GM12865 (cell line): ENCODE results near the gene NLN.
"Not testable (repeated sequence)": the region's sequence is repeated elsewhere in the genome, so short reads cannot be mapped to it uniquely, and the experiment has no call there.

Source experiments
- DNase-seq: peaks from one replicate; pipeline ENCODE4 v3.0.0; 2010; ENCODE audit warnings: low read depth
- H3K4me3 ChIP-seq: 2 replicates; pipeline ENCODE4 v1.5.1; 2011; ENCODE audit warnings: mild to moderate bottlenecking, low read depth, low read length, control low read depth
- TF ChIP-seq, protein P1 (sequence below): IDR thresholded peaks from 2 replicates; pipeline ENCODE4 v1.5.1; 2011; ENCODE audit warnings: low read length, control low read depth, low read depth, inconsistent platforms; ENCODE audit not compliant: insufficient read depth; ENCODE audit errors: missing control alignments

Gene NLN

DNA sequence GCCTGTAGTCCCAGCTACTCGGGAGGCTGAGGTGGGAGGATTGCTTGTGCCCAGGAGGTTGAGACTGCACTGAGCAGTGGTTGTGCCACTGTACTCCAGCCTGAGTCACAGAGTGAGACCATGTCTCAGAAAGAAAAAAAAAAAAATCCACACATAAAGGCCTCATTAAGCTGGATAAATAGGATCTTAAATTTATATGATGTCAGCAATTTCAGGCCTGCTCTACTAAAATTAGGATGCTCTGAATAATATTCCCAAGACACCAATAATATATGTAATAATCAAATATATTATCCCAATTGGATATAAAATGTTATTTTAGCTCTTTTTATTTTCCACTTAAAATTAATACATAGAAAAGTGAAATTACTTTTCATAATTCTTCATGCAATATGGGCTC lies 43.6 kb downstream of the NLN start:
- DNase-seq = no peak
- TF ChIP-seq, protein P1, sequence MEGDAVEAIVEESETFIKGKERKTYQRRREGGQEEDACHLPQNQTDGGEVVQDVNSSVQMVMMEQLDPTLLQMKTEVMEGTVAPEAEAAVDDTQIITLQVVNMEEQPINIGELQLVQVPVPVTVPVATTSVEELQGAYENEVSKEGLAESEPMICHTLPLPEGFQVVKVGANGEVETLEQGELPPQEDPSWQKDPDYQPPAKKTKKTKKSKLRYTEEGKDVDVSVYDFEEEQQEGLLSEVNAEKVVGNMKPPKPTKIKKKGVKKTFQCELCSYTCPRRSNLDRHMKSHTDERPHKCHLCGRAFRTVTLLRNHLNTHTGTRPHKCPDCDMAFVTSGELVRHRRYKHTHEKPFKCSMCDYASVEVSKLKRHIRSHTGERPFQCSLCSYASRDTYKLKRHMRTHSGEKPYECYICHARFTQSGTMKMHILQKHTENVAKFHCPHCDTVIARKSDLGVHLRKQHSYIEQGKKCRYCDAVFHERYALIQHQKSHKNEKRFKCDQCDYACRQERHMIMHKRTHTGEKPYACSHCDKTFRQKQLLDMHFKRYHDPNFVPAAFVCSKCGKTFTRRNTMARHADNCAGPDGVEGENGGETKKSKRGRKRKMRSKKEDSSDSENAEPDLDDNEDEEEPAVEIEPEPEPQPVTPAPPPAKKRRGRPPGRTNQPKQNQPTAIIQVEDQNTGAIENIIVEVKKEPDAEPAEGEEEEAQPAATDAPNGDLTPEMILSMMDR = no peak
- H3K4me3 ChIP-seq = no peak overlapping the region

DNA sequence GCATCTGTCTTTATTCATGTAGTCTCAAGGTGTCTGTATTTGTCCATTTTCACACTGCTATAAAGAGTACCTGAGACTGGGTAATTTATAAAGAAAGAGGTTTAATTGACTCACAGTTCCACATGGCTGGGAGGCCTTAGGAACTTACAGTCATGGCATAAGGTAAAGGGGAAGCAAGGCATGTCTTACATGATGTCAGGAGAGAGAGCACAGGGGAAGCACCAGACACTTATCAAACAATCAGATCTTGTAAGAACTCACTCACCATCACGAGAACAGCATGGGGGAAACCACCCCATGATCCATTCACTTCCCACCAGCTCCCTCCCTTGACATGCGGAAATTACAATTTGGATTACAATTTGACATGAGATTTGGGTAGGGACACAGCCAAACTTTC lies 44.2 kb downstream of the NLN start:
- TF ChIP-seq, protein P1 = no peak
- H3K4me3 ChIP-seq = no peak overlapping the region
- DNase-seq = no peak

DNA sequence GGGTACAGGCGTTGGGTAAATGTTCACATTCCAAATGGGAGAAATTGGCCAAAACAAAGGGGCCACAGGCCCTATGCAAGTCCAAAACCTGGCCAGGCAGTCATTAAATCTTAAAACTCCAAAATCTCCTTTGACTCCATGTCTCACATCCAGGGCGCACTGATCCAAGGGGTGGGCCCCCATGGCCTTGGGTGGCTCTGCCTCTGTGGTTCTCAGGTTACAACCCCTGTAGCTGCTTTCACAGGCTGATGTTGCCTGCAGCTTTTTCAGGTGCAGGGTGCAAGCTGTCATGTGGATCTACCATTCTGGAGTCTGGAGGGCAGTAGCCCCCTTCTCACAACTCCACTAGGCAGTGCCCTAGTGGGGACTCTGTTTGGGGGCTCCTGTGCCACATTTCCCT lies 44.8 kb downstream of the NLN start:
- H3K4me3 ChIP-seq = no peak overlapping the region
- TF ChIP-seq, protein P1 = no peak
- DNase-seq = no peak

DNA sequence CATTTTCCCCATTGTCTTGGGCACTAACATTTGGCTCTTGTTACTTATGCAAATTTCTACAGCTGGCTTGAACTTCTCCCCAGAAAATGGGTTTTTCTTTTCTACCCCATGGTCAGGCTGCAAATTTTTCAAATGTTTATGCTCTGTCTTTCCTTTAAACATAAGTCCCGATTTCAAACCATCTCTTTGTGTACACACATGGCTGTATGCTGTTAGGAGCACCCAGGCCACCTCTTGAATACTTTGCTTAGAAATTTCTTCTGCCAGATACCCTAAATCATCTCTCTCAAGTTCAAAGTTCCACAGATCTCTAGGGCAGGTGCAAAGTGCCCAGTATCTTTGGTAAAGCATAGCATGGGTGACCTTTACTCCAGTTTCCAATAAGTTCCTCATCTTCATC lies 45.6 kb downstream of the NLN start:
- TF ChIP-seq, protein P1 = no peak
- no peak for DNase-seq

DNA sequence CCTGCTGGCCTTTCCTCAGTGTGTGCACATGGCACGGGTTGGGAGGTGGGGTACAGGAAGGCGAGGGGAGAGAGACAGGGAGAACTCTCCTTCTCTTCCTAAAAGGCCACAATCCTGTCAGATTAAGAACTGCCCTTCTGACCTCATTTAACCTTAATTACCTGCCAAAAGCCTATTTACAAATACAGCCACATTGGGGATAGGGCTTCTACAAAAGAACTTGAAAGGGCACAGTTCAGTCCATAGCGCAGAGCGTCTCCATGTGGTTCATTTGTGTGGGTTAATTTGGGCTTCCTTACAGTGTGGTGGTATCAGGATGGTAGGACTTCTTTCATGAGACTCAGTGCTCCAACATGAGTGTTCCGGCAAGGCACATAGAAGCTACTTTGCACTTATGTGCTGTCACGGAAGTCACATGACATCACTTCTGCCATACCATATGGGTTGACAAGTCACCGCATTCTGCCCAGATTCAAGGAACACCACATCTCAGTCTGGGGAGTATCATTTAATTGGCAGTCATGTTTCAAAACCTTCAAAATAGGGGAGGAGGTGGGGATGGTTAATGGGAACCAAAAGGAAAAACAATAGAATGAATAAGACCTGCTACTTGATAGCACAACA lies 46.8 kb downstream of the NLN start:
- H3K4me3 ChIP-seq = no peak overlapping the region

More for the DNA sequence above, 45.6 kb downstream of the NLN start:
- H3K4me3 ChIP-seq = no peak overlapping the region

DNA sequence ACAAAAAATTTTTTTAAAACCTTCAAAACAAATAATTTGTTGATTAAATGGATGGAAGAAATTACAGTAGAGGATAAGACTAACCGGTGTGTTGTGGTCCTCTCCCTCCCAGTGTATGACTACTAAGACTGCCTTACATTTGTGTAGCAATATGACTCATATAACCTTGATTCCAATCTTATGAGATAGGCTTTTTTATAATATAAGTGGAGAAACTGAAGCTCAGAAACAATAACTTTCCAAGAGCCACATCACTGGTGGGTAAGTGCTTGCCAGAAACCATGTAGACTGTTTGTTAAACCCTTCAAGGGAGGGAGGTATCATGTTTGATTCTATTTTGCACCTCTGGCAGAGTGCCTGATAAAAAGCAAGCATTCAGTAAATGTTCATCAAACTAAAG lies 47.5 kb downstream of the NLN start:
- TF ChIP-seq, protein P1 = no peak
- DNase-seq = no peak
- no peak overlapping the region for H3K4me3 ChIP-seq

More for the DNA sequence above, 46.8 kb downstream of the NLN start:
- DNase-seq = no peak
- TF ChIP-seq, protein P1 = no peak

DNA sequence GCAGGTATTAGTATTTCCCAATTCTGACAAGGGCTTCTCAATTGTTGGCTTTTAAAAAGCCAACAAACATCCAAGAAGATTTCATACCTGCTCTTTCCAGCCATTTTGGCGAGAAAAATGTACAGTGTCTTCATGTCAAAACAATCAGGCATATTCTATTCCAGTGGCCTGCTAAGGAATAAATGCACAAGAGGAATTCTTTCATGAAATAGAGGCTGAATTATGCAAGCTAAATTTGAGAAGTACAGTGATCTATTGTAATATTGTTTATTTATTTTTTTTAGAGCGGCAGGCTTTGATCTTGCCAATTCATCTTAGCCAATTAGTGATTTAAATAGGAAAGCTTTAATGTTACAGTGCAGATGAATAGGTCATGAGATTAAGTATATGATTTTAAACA lies 49.3 kb downstream of the NLN start:
- no peak overlapping the region for H3K4me3 ChIP-seq
- no peak for DNase-seq
- TF ChIP-seq, protein P1 = no peak

DNA sequence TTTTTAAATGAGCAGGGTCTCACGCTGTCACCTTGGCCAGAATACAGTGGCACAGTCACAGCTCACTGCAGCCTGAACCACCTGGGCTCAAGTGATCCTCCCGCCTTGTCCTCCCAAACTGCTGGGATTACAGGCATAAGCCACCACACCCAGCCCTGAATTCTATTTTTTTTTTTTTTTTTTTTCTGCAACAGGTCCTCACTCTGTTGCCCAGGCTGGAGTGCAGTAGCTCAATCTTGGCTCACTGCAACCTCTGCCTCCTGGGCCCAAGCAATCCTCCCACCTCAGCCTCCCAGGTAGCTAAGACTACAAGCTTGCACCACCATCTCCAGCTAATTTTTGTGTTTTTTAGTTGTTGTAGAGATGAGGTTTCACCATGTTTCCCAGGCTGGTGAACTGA lies 51.0 kb downstream of the NLN start:
- not testable (repeated sequence) for DNase-seq, H3K4me3 ChIP-seq
